Measurements from ENCODE around the gene CD200.

Gene CD200

DNA sequence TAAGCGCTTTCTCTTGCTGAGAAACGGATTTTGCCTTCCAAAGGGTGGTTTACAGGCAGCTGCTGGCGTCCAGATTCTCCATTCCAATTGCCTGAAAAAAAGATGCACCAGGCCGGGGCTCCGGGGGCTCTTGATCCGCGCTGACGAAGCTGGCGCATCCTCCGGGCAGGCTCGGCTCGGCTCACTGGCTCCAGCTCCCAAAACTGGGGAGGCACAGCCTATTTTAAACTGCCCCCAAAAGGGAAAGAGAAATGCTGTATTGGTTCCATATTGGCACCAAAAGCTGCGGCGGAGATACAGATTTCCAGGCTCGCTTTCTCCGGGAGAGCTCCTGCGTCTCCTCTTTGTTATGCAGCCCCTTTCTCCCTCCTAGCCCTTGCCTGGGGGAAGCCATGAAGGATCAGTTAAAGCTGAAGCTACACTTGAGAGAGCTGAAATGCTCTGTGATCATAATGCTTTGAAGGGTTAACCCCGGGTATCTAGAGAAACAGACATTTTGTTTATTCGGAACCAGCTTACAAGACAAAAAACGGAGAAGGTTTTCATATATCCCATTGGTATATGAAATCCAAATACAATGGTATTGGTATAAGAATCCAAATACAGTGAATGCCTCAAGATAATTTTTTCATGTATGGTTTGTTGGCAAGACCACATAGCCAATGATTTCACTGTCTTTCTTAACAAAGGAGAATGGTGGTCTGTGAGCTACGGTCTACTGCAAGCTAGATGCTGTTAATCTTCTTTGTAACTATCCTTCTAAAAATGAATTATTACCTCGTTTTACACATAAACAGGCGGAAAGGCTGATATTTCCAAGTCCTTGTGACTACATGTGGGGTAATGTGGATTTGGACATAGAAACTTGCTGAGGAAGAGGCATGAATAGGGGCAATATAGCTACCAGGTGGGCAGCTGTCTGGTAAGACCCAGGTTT is 693 bp downstream of the CD200 start:
- DNase-seq: peak; percentile 49 to 64

DNA sequence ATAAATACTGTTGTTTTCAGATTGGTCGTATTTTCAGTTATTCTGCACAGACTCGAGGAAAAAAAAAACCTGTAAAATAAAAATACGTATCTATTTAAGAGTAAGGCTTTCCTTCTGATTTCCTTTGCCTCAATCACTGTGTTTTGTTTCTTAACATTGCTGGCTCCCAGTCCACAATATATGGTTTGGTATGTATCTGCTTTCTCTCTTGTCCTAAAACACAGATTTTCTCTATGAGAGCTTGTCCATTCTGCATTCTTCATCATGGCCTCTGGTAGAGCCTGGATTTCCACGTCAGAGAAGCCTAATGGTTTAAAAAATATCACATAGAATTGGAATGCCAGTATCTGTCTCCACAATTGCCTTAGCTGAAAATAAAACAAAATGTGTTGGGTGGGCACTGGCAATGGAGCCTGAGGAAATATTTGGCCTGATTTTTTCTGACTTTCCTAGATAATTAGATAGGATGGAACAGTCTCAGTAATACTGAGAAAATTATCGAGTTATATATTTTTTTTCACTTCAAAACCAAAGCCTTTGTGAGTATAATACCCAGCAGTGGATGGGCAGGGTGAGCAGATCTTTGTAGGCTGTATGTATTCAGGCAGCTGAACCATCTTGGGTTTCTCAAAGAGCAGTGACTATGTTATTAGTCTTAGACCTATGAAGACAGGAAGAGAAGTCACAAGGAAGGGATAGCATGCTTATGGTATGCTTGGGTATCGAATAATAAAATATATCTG is 1.9 kb downstream of the CD200 start:
- DNase-seq: peak in 1 of 2 experiments; percentile 12

DNA sequence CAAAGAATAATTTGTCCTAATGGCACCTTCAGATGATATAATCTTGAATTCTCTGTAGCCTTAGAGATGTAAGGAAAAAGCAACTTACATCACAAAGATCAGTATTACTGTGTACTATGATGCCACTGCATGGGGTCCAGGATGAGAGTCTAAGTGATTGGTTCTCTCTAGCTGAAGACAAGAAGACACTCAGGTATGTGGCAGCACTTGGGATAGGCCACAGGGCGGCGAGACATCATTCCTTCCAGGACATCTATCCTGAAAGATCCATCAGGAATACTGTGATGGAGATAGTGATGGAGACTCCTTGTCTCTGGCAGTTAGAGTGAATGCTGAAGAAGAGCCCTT is 2.5 kb downstream of the CD200 start:
- DNase-seq: no peak

- no peak for DNase-seq
Observed at GRCh38 chr3:112338021-112338726, 5.2 kb downstream of the CD200 start.

DNA sequence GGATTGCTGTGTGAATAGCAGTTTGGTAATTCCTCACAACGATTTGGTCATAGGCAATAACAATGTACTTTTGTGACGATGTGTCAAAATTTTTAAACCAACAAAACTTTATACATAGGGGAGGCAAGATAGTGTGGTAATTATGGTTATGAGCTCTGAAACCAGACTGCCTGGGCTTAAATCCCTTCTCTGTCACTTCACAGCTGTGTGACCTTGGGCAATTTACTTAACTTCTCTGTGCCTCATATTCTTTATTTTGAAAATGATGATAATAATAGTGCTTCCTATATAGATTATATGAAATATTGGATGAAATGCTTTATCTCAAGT is 5.7 kb downstream of the CD200 start:
- DNase-seq: no peak

DNA sequence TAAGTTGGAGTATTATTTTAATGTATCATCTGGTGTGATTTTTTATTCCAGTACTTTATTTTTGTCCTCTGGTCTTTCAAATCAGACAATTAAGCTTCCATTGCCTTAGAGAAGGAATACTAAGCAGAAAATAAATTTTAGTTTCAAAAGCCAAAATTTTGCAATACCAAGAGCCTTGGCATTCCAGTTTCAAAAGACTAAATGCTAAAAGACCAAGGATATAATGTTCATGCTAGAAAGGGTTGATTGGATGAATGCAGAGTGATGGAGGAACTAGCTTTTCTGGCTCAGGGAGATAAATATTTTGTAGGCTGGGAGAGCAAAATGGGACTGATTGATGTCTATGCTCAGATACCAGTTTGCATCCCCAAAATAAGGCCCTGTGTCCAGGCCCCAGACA is 6.2 kb downstream of the CD200 start:
- DNase-seq: no peak

DNA sequence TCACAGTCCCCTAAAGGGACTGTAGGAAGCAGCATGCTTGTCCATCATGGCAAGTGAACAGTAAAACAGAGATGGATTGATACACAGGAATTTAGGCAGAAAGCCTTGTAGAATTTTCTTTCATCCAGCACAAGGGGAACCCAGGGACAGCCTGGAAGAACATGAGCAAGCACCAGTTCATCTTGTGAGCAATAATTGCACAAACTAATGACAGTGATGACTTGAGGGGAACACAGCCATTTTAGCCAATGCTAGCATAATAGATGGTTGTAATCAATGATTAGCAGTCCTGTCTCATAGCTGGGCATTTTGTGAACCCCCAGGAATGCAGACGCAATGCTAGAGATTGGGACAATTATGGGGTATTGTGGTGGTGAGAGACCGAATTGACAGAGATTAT is 6.7 kb downstream of the CD200 start:
- no peak for DNase-seq

GRCh38 chr3:112341386-112341785 is 8.4 kb downstream of the CD200 start:
- no peak for DNase-seq

DNA sequence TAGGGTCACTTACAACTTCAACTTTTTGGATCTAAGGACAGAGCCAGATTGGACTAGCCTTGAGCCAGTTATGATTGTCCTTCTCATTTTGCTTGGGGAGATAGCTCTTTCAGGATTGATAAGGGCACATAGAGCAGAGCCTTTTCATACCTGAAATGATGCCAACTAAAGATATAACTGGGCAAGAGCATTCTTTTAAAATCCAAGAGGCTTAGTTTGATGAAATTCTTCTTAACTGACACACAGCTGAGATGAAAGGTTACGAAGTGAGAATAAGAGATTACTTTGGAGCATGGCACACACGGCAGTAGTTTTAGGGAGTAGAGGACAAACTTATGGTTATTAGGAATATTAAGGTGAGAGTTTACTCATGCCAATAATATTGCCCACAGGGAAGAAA is 12.7 kb downstream of the CD200 start:
- DNase-seq: no peak

GRCh38 chr3:112346491-112347122 is 13.7 kb downstream of the CD200 start:
- DNase-seq: no peak

GRCh38 chr3:112348943-112349342 is 16.0 kb downstream of the CD200 start:
- DNase-seq: peak; percentile 9 to 17

DNA sequence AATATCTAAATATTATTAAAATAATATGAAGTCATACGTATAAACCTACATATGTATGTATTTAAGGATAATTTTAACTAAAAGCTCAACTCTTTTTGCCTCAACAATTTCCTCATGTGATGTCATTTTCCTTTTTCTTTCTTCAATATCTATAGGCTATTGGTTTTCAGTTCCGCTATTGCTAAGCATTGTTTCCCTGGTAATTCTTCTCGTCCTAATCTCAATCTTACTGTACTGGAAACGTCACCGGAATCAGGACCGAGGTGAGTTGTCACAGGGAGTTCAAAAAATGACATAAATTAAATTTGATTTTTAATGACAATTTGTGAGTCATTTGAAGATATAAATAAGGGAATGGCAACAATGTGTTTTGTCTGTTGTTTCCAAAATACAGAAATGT is 16.6 kb downstream of the CD200 start:
- DNase-seq: no peak

GRCh38 chr3:112350018-112350810 is 17.3 kb downstream of the CD200 start:
- DNase-seq: no peak

DNA sequence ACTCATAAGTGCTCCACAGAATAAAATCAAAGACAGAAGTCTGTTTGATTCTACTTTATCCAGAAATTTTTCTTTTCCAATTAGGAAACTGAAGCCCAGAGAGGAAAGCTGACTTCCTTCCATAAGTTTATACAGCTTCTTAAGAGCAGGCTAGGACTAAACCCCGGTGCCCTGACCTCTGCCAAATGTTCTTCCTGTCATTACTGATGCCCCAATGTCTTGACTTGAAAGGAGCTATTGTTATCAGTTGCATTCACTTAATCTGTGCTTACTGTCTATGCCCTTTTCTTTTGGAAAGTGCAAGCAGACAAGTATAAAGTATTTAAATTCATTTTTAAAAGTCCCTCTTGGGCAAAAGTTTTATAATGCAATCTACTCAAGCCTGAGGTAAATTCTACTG is 18.1 kb downstream of the CD200 start:
- DNase-seq: no peak

DNA sequence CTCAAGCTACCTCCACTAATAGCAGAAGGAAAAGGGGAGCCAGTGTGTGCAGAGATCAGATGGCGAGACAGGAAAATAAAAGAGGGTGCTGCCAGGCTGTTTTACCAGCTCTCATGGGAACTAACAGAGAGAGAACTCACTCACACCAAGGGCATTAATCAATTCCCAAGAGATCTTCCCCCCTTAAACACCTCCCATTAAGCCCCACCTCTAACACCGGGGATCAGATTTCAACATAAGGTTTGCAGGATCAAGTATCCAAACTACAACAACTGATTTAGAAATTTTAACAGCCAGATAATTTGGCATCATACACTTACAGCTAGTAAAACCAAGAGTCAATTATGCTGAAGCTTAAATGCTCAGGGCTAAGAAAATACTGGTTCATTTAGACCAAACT is 18.9 kb downstream of the CD200 start:
- DNase-seq: no peak

DNA sequence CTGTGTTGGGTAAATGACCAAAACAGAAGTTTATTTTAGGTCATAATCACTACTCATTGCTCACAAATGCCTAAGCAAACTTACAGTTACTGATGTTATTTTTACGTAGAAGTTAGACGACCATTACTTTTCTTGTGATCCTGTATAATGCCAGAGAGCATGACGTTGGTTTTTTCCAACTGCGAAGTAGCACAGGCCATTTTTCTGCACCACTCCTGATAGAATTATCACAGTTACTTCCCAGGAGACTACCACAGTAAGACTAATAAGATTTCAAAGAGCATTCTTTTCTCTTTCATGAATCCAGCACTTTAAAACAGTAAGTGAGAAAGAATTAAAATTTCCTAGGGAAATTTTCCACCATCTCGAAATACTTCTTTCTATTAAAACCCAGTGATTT is 19.8 kb downstream of the CD200 start:
- no peak for DNase-seq

DNA sequence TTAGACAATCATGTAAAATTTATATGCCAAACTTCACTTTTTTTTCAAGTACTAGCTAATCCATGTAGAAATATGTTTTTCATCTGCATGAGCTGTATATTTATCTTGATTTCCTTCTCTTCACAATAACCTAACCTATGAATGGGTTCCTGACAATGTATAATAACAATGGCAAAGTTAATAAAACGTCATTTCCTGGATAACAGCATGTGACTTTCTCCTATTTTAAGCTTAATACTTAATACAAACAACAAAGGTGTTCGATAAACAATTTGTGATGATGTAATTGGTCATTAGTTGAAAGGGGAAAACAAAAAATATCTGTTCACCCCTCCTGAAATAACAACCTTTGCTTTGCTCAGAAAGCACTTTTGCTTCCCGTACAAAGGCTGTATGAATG is 20.4 kb downstream of the CD200 start:
- no peak for DNase-seq

DNA sequence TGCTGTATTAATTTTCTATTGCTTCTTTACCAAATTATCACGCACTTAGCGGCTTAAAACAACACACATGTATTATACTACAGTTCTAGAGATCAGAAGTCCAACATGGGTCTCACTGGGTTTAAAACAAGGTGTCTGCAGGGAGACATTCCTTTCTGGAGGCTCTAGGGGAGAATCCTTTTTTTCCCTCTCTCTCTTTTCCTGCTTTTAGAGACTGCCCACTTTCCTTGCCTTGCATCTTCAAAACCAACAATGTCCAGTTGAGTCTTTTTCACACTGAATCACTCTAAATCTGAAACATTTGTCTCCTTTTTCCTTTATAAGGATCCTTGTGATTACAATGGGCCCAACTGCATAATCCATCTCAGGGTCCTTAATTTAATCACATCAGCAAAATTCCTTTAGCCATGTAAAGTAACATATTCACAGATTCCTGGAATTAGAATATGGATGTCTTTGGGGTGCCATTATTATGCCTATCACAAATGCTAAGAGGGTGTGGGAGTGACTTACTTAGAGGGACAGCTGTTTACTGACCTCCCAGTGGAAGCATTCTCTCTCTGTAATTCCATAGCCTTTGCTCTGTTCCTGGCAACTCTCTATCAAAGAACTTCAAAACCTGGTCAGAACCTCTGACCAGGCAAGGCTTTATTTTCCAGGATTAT is 21.8 kb downstream of the CD200 start:
- DNase-seq: no peak

DNA sequence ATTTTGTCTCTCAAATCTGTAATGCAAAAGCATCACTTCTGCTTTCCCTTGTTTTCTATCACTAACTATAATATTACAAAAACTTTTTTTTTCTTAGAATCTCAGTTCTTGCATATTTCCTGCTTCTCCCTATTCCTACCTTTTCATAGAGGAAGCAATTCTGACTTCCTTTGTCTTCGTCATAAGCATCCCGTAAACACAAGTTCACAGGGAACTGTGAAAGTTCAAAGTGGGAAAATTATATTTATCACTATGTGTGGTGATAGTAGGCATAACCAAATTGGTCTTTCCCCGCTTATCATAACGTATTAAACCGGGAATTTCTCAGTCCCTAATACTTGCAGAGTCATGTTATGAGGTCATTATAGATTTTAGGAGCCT is 22.3 kb downstream of the CD200 start:
- no peak for DNase-seq

DNA sequence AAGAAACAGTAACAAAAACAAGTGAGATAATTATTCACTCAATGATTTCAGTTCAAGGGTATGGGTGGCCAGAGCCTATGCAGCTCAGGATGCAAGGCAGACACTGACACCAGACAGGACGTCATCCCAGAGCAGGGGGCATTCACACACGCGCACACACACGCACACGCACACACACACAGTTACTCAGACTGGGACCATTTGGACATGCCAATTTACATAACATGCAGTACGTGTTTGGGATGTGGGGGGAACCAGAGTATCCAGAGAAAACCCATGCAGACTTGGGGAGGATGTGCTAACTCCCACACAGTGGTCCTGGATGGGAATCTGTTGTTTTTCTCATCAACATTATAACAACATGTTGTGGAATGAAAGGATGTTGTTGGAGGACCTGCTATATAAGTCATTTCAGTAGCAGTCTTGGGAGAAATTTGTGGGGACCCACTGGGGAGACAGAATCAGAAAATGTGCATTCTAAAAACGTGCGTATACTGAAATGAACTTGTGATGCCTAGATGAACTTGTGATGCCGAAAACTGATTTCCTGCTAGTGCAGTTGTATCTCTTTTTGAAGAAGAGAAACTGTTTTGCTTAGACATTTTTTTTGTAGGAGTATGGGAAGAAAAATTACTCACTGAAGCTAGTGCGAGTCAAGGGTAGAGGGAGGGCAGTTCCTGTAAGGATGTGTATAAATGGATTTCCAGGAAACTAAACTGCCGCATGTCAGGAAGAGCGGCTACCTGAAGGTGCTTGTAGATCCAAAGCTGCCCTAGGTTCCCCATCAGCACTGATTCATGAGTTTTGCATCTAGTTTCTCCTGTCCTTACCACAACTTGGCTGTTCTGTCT is 25.2 kb downstream of the CD200 start:
- no peak for DNase-seq

DNA sequence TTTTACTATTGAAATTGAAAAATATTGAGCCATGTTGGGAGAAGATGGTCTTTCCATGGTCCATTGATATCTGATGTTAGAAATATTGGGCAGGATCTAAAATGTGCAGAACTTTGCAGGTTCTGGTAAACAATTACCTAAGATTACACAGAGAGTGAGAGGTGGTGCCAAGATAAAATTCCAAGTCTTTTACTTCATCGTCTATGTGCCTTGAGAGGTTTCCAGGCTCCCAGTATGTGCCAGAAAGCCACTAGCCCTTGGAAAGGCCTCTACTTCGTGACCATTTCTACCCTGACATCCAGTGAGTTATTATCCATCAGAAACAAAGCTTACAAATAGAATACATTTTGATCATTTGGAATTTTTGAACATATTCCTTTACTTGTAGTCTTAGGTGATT is 27.6 kb downstream of the CD200 start:
- DNase-seq: no peak
